Measurements from ENCODE around the gene EEF2K.
"Not testable (repeated sequence)": the region's sequence is repeated elsewhere in the genome, so short reads cannot be mapped to it uniquely, and the experiment has no call there.

The EEF2K gene

GRCh38 chr16:22296225-22297113, 90.4 kb downstream of the EEF2K start:
- no peak for DNase-seq (ENCODE audit: low read depth)

DNA sequence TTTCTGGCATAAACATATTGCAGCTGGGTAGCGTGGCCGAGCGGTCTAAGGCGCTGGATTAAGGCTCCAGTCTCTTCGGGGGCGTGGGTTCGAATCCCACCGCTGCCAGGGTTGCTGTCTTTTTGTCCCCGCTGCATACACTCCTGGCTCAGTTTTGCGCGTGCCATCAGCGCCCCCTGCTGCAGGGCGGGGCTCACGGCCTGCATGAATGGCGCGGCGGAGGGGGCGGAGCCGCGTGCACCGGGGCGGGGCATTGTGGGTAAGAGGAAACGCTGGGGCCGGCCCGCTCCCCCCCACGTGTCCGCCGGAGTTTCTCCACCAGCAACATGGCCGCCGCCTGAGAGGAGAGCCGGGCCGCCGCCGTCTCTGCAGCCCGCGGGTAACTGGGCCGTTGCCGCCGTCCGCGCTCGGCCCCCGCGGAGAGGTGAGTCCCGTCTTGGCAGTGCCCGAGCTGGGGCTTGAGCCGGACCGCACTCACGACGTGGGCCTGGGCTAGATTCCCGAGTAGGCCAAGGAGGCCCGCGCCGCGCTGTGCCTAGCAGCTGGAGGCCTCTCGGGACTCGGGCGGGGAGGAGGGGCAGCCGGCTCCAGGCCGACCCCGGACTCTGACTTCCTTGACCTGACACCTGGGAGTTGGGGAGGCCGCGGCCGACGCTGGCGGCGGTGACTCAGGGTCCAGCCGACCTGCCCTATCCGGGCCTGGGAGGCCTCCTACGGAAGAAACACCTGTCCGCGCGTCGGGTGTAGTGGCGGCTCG, 91.2 kb downstream of the EEF2K start, which contains the start of gene POLR3E:
Gene POLR3E (plus strand): TSS at position 296 of the 757 bp plus-strand sequence. CDS start 5,560 bp downstream, outside the sequence.
- DNase-seq (ENCODE audit: low read depth), result peak; percentile 100

DNA sequence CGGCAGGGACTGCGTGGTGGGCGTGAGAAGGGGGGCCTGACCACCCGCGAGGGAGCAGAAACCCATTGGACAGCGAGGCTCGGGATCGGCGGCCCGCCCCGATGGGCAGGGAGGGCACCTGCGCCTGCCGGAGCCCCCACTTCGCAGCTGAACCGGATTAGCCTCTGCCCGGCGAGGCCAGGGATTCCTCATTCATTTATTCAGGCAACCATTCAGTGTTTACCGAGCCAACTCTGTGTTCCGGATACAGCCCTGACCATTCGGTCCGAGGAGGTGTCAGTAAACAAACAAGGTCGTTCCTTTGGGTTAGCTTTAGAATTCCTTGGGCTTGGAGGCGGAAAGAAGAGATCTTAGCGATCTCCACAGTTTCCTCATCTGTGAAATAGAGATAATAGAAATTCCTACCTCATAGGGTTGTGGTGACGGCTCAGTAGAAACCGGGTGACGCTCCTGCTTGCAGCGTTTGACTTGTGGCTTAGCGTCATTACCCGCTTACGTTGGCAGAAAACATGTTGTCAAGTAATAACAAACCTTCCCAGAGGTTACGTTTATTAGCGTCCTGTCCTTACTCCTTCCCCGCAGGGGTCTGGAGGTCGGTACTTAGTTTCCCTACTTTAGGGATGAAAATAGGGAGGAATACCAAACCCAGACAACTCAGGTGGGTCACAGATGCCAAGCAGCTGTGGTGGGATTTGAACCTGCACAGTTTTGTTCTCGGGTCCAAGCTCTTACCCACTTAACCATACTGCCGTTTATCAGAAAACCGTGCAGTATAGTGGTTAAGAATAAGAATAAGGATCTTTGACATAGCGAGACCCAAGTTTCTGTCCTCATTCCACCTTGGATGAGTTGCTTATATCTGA, 92.0 kb downstream of the EEF2K start:
- DNase-seq (ENCODE audit: low read depth), result peak; percentile 63

DNA sequence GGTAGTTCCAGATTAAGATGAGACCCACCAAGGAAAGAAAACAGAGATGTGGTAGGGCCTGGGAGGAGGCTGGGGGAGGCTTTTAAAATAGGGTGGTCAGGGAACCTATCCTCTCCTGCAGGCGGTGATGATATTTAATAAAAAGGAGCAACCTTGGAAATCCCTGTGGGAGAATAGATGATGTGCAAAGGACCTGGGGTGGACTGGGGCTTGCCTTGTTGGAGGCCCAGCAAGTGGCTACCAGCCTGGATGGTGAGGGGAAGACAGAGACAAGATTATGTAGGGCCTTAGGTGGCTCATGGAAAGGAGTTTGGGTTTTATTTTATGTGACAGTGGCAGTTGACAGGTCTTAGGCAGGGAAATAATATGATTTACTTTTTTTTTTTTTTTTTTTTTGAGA, 93.0 kb downstream of the EEF2K start:
- DNase-seq (ENCODE audit: low read depth), result no peak

DNA sequence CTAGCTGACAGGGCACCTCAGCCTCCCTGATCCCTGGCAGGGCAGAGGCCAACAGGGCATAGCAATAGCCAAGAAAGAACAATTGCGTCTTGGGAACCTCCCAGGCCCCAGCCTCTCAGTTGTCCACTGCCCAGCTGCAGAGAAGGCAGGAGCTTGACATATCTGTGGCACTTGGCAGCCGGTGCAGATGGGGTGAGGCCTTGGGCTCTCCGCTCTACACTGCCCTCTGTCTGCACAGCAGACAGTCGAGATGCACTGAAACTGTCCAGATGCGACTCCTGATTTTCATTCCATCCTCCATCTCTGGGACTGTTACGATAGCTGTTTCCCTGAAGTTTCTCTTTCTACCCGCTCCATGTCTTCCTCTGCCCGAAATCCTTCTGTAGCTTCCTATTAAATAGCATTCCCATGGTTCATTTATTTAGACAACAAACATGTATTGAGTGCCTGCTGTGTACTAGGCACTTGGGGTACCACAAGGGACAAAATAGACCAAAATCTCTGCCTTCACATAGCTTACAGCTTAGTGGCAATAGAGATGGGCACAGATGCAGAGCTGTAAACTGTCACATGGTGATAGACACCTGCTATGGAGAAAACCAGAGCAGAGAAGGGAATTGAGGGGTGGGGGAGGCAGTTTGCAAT, 94.5 kb downstream of the EEF2K start:
- peak; percentile 26 for DNase-seq (ENCODE audit: low read depth)

DNA sequence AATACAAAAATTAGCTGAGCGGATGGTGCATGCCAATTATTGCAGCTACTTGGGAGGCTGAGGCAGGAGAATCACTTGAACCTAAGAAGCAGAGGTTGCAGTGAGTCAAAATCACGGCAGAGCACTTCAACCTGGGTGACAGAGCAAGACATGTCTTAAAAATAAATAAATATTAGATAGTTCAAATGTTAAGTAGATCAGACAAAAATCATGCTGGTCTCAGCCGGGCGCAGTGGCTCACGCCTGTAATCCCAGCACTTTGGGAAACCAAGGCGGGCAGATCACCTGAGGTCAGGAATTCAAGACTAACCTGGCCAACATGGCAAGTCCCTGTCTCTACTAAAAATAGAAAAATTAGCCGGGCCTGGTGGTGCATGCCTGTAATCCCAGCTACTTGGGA, 95.3 kb downstream of the EEF2K start:
- not testable (repeated sequence) for DNase-seq (ENCODE audit: low read depth)

- DNase-seq (ENCODE audit: low read depth), result no peak
Observed at GRCh38 chr16:22302776-22303363, 96.8 kb downstream of the EEF2K start.

- DNase-seq (ENCODE audit: low read depth), result no peak
Observed at GRCh38 chr16:22304411-22304810, 98.3 kb downstream of the EEF2K start.

DNA sequence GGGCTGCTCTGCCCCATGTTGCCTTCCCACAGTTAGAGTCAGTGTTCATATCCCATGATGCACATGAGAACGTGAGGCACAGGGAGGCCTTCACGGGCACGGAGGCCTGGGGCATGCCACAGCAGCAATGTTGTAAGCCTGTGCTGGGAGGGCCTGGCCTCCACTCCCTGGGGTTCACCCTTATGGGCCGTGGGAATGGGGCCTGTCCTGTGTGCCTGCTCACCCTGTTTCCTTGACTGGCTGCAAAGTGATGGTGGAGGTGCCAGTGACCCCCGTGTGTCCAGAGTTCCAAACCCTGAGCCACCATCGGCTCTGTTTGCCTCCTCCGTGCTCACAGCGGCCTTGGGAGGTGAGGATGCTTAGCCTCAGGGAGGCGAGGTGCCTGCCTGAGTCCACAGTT, 100.7 kb downstream of the EEF2K start:
- no peak for DNase-seq (ENCODE audit: low read depth)

DNA sequence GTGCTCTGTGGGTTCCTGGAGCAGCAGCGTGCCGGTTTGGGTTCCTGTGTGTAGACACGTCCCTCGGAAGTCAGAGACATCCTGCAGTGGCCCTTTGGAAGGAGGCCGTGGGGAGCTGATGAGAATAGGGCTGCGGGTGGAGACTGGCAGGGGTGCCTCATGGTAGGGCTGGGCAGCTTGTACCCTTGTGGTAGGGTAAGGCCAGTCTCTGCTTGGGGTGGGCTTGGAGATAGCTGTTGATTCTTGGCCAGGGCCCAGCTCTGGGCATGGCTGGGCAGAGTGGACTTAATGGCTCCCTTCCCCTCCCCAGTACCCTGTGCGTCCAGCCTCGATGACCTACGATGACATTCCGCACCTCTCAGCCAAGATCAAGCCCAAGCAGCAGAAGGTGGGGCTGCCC, 101.8 kb downstream of the EEF2K start:
- no peak for DNase-seq (ENCODE audit: low read depth)

DNA sequence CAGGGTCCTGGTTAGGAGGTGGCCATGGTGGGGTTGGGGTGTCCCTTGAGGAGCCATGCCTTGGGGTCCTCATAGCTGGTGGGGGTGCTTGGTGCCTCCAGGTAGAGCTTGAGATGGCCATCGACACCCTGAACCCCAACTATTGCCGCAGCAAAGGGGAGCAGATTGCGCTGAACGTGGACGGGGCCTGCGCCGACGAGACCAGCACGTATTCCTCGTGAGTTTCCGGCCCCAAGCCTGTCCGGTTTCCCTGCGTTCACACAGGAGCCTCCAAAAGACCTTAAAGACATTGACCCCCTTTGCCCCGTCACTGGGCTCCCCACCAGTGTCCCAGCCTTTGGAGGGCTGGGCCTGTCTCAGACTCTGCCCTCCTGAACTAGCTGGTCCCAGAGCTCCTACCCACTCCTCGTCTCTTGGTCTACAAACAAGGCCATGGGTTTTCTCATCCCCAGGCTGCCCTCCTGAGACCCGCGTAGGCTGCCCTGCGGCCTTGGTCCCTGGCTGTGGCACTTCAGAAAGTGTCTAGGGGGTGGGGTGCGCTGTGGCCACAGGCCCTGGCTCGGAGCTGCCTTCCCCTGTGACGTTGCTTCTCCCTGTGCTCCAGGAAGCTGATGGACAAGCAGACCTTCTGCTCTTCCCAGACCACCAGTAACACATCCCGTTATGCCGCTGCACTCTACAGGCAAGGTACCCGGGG, 102.9 kb downstream of the EEF2K start:
- no peak for DNase-seq (ENCODE audit: low read depth)

DNA sequence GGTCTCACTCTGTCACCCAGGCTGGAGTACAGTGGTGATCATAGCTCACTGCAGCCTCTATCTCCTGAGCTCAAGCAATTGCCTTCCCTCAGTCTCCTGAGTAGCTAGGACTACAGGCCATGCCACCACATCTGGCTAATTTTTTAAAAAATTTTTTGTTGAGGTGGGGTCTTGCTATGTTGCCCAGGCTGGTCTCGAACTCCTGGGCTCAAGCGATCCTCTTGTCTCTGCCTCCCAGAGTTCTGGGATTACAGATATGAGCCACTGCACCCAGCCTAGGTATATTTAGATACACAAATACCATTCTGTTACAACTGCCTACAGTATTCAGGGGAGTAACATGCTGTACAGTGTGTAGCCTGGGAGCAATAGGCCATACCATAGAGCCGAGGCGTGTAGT, 105.4 kb downstream of the EEF2K start:
- DNase-seq (ENCODE audit: low read depth), result no peak

DNA sequence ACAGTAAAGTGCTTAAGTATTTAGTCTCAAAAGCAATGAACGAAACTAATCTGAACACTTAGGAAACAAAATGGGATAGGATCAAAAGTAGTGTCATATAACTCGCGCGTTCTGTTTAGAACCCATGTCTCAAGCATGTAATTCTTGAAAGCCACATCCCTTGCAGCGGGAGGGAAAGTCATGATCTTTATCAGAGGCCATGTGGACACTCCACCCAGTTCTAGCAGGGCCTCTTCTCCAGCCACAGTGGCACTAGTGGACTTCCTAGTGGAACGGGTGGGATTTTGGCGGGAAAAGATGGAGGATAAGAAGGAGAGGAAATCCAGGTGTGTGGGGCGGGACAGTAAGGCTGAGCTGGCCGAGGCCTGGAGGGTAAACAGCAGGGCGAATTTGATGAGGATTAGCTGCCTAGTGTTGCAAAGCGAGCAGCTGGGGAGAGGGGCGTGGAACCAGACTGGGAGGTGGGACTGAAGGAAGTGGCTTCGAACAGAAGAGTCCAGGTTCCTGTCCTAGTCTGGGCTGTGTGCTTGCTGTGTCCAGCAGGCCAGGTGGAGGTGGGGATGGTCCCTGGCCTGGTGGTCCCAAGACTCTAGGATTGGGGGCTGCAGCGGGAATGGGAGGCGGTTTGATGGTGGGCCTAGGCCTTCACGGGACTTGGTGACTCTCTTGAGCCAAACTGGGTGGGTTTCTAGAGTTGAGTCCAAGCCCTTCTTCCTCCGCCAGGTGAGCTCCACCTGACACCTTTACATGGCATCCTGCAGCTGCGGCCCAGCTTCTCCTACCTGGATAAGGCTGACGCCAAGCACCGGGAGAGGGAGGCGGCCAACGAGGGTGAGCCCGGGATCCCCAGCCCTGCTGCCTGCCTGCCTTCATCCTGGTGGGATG, 107.1 kb downstream of the EEF2K start:
- DNase-seq (ENCODE audit: low read depth), result no peak

- no peak for DNase-seq (ENCODE audit: low read depth)
Observed at GRCh38 chr16:22313876-22314470, 107.9 kb downstream of the EEF2K start.

GRCh38 chr16:22314661-22315626, 108.9 kb downstream of the EEF2K start:
- no peak for DNase-seq (ENCODE audit: low read depth)

- no peak for DNase-seq (ENCODE audit: low read depth)
Observed at GRCh38 chr16:22315979-22316378, 109.9 kb downstream of the EEF2K start.

- no peak for DNase-seq (ENCODE audit: low read depth)
Observed at GRCh38 chr16:22316411-22316811, 110.3 kb downstream of the EEF2K start.

DNA sequence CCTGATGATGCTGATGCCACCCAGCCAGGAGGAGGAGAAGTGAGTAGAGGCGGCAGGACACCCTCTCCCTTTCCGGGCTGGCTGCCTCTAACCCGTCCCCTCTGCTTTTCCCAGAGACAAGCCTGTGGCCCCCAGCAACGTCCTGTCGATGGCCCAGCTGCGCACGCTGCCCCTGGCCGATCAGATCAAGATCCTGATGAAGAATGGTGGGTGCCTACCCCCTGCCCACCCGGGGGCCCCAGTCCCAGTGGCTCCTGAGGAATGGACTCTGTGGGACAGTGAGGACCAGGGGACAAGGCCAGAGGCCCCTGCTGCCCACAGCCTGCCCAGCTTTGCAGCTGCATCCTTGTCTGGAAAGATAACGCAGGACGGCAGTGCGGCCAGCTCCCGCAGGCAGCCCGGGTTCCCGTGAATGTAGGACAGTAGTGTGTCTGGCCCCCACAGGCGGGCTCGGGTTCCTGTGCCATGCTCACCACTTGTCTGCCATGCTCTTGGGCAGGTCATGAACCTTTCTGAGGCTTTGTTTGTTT, 111.0 kb downstream of the EEF2K start:
- DNase-seq (ENCODE audit: low read depth), result no peak

All from activated T-cell treated with anti-CD3 and anti-CD28 coated beads for 24 hours (primary cell).